Vagina (tissue), 2 donors: ENCODE data around the gene SLC17A2. TPM values are rescaled to one million over a fixed set of nuclear protein-coding genes. Genes with fewer than 3 reads are reported as not detected.
A peak's percentile ranks its signal among the peaks of the same experiment; 100 is the strongest.

Experiments
- DNase-seq, 2 donors: peaks; one replicate each; pipeline ENCODE4 v3.0.0-alpha.2; 2017; ENCODE audit errors: extremely low spot score in 2 of 2
- H3K27ac ChIP-seq: fragments of 200-600 bp; sonication (generic); one replicate; pipeline ENCODE4 v1.5.1; 2019
- H3K27me3 ChIP-seq: fragments of 200-600 bp; sonication (generic); one replicate; pipeline ENCODE4 v1.5.1; 2019
- H3K36me3 ChIP-seq, 2 donors: fragments of 200-600 bp; sonication (generic); one replicate each; pipeline ENCODE4 v1.5.1; 2017 to 2019
- H3K4me1 ChIP-seq: fragments of 200-600 bp; sonication (generic); one replicate; pipeline ENCODE4 v1.5.1; 2019
- H3K4me3 ChIP-seq, 2 donors: fragments of 200-600 bp; sonication (generic); 1 replicate in 1 of 2; 2 replicates in 1 of 2; pipeline ENCODE4 v1.5.1; 2016 to 2019
- H3K9me3 ChIP-seq: fragments of 200-600 bp; sonication (generic); one replicate; pipeline ENCODE4 v1.5.1; 2019
- POLR2A ChIP-seq, 2 donors: fragments of 450-650 bp; IDR thresholded peaks; one replicate each; pipeline ENCODE4 v1.6.1; 2017; ENCODE audit warnings: antibody characterized with exemption in 2 of 2, mild to moderate bottlenecking in 2 of 2, moderate library complexity in 2 of 2
- POLR2AphosphoS5 ChIP-seq, 2 donors: sonication (generic); formaldehyde crosslinking; IDR thresholded peaks; one replicate each; pipeline ENCODE4 v1.9.0; 2017; ENCODE audit warnings: antibody characterized with exemption in 2 of 2, mild to moderate bottlenecking in 2 of 2, low read depth in 1 of 2; ENCODE audit not compliant: insufficient read depth in 1 of 2
- intact Hi-C: fragments of 100-400 bp; cut with DNase I; formaldehyde crosslinking; loops from one replicate; pipeline ENCODE4 v1.15.1; 2023
- total RNA-seq: library from RNA; depleted of rRNA; stranded (reverse); fragments of >200 nt; gene quantifications from one replicate; pipeline ENCODE4 v1.2.3, GENCODE V29; 2016
- TF ChIP-seq, protein P1 (sequence below), 3 experiments: fragments of 450-650 bp in 2 of 3; fragments of 200-600 bp in 1 of 3; sonication (generic) in 1 of 3; IDR thresholded peaks; one replicate each; pipeline ENCODE4 v1.5.1; 2017 to 2019; ENCODE audit warnings: antibody characterized with exemption in 3 of 3, mild to moderate bottlenecking in 2 of 3, moderate library complexity in 2 of 3

Gene SLC17A2
- total RNA-seq, 1 donor from 2014 or later = not detected

DNA sequence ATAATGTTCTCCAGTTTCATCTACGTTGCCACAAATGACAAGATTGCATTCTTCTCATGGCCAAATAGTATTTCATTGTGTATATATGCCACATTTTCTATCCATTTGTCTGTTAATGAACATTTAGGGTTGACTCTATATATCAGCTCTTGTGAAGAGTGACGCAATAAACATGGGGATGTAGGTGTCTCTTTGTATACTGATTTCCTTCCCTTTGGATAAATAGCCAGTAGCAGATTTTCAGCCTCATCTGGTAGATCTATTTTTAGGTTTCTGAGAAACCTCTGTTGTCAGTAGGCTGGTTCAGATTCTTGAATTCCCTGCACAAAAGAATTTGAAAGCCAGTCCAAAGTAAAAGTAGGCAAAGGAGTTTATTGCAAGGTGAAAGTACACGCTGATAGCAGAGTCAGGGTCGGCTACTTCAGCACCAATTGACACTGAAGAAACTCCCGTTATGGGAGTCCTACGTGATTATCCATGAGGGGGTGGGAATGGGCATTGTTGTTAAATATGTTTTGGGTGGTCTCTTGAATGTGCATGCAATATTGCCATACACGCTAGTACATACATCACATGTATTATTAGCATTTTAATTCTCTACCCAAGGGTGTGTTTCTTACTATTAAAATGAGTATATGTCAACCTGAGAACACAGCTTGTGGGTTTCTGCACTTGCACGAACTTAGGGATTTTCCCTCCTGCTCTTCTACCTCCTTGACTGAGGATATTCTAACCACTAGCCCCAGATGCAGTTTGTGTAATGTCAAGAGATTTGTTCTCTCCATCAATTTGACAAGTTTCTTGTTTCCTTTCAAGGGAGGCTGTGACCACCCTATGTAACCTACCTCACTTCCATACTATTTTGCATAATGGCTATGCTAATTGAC lies 14.4 kb upstream of the SLC17A2 start:
- Histone ChIP-seq H3K27ac (no peak overlapping the region), H3K4me1 (no peaks in the 10 kb centered on the region), H3K4me3 (no peak overlapping the region), H3K36me3 (no peaks in the 10 kb centered on the region), H3K27me3 (no peaks in the 10 kb centered on the region), H3K9me3 (no peaks in the 10 kb centered on the region)
- TF ChIP-seq, protein P1, sequence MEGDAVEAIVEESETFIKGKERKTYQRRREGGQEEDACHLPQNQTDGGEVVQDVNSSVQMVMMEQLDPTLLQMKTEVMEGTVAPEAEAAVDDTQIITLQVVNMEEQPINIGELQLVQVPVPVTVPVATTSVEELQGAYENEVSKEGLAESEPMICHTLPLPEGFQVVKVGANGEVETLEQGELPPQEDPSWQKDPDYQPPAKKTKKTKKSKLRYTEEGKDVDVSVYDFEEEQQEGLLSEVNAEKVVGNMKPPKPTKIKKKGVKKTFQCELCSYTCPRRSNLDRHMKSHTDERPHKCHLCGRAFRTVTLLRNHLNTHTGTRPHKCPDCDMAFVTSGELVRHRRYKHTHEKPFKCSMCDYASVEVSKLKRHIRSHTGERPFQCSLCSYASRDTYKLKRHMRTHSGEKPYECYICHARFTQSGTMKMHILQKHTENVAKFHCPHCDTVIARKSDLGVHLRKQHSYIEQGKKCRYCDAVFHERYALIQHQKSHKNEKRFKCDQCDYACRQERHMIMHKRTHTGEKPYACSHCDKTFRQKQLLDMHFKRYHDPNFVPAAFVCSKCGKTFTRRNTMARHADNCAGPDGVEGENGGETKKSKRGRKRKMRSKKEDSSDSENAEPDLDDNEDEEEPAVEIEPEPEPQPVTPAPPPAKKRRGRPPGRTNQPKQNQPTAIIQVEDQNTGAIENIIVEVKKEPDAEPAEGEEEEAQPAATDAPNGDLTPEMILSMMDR (IDR thresholded peaks at IDR 0.05) = no peak
- TF ChIP-seq POLR2AphosphoS5 (IDR thresholded peaks at IDR 0.05; ENCODE audit: insufficient read depth in 1 of 2, low read depth in 1 of 2) = no peak
- no peak for TF ChIP-seq POLR2A (IDR thresholded peaks at IDR 0.05)
- DNase-seq = no peak
- intact Hi-C loops = no loop called here

DNA sequence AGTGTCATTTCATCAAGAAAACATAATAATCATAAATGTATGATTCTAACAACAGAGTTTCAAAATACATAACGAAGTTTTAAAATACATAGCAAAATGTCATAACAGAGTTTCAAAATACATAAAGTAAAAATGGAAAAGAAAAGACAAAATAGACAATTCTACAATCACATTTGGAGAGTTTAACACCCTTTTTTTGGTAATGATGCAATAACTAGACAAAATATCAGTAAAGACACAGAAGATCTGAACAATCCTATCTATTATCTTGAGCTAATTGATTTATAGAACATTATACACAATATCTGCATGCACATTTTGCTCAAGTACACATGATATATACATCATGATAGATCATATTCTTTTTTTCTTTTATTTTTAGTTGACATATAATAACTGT lies 13.4 kb upstream of the SLC17A2 start:
- DNase-seq = no peak
- TF ChIP-seq, protein P1 (IDR thresholded peaks at IDR 0.05) = no peak
- TF ChIP-seq POLR2A (IDR thresholded peaks at IDR 0.05) = no peak
- intact Hi-C loops = no loop called here
- no peak overlapping the region for H3K4me3 ChIP-seq
- H3K27ac ChIP-seq = no peak overlapping the region
- no peaks in the 10 kb centered on the region for H3K9me3 ChIP-seq
- no peaks in the 10 kb centered on the region for H3K36me3 ChIP-seq
- no peaks in the 10 kb centered on the region for H3K4me1 ChIP-seq
- H3K27me3 ChIP-seq = no peaks in the 10 kb centered on the region

DNA sequence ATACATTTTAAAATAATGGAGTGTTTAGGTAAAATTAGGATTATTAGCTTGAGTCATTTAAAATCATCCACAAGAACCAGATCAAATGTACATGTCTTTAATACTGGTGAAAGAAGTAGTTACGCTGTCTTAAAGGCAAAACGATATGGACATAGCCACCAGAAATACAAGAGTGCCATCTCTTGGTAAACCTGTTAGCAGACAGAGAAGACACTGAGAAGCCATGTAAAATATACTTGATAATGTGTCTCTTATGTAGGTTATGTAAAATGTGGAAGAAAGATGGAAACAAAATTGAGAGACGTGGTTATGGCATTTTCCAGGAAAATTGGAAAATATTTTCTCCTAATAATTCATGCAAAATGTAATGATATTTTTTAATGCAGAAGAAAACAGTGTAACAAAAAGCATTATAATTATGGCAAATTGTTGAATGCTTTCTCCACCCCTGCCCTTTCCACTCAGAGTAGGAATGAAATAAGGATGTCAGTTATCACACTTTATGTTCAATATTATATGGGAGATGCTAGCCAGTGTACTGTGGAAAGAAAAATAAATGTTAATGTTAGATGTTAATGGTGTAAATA lies 12.2 kb upstream of the SLC17A2 start:
- intact Hi-C loops = no loop called here
- Histone ChIP-seq H3K9me3 (no peaks in the 10 kb centered on the region), H3K27me3 (no peaks in the 10 kb centered on the region), H3K4me3 (no peak overlapping the region), H3K27ac (no peak overlapping the region), H3K36me3 (no peaks in the 10 kb centered on the region), H3K4me1 (no peaks in the 10 kb centered on the region)
- TF ChIP-seq POLR2A (IDR thresholded peaks at IDR 0.05) = no peak
- TF ChIP-seq, protein P1 (IDR thresholded peaks at IDR 0.05) = peak in 1 of 3 experiments; percentile 16
- DNase-seq = no peak

DNA sequence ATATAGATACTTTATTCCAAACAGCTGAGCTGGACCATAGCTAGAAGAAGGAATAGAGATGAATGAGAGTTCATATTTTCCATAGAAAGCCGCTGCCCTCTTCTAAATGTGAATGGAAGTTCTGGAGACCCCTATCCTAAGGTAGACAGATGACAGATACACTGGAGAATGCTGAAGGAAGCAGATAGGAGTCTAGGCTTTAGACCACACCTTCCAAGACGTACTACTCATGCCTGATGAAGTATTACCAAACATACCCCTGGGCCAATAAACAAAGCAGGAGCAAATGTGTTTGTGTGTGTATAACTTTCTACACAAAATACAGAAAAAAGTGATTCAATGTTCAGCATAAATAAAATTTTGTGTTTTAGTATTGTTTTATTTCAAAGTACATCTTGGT lies 9.1 kb upstream of the SLC17A2 start:
- no peaks in the 10 kb centered on the region for H3K27me3 ChIP-seq
- H3K9me3 ChIP-seq = no peaks in the 10 kb centered on the region
- no peak overlapping the region for H3K4me3 ChIP-seq
- H3K27ac ChIP-seq = no peak overlapping the region
- TF ChIP-seq POLR2AphosphoS5 (IDR thresholded peaks at IDR 0.05; ENCODE audit: insufficient read depth in 1 of 2, low read depth in 1 of 2) = no peak
- DNase-seq = no peak
- H3K36me3 ChIP-seq = no peaks in the 10 kb centered on the region
- intact Hi-C loops = no loop called here
- no peaks in the 10 kb centered on the region for H3K4me1 ChIP-seq

DNA sequence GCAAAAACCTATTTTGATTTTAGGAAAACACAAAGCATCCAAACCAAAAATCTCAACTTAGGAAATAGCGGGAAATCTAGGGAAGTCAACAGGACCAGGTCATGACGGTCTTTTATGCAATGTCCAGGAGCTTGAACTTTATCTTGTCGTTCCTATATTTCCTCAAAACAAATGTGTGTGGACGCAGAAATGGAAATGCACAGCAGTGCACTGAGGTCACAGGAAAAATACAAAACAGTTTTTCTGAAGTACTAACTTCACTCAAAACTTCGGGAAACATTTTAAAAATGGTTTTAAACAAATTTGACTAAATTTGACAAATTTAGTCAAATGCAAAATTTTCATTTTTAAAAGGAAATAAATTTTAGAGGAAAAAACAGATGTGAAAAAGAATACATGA lies 5.5 kb upstream of the SLC17A2 start:
- intact Hi-C loops = no loop called here
- no peaks in the 10 kb centered on the region for H3K4me1 ChIP-seq
- TF ChIP-seq POLR2A (IDR thresholded peaks at IDR 0.05) = no peak

DNA sequence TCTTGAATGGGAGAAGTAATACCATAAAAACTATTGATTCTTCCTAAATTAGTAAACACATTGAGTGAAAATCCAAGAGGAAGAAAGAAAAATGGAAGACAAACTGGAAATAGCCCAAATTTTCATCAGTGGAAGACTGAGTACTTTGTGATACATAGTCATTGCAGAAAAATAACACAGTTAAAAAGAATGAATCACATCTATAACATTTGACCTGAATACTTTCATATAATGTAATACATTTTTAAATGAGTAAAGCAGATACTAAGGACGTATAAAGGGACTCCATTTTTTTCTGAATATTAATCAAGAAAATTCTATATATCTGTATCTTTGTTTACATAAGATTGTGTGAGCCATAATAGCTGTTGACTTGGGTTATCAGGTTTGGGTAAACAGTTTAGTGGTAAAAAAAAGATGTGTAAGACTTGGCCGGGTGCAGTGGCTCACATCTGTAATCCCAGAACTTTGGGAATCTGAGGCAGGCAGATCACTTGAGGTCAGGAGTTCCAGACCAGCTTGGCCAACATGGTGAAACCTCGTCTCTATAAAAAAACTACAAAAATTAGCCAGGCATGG lies 4.3 kb upstream of the SLC17A2 start:
- no peak for DNase-seq
- H3K9me3 ChIP-seq = no peaks in the 10 kb centered on the region
- no peaks in the 10 kb centered on the region for H3K4me1 ChIP-seq
- no peak overlapping the region for H3K27ac ChIP-seq
- no peaks in the 10 kb centered on the region for H3K36me3 ChIP-seq
- no peaks in the 10 kb centered on the region for H3K27me3 ChIP-seq
- no peak overlapping the region for H3K4me3 ChIP-seq
- TF ChIP-seq POLR2AphosphoS5 (IDR thresholded peaks at IDR 0.05; ENCODE audit: insufficient read depth in 1 of 2, low read depth in 1 of 2) = no peak
- no peak for TF ChIP-seq POLR2A (IDR thresholded peaks at IDR 0.05)
- TF ChIP-seq, protein P1 (IDR thresholded peaks at IDR 0.05) = no peak
- intact Hi-C loops = no loop called here

More for the DNA sequence above, 5.5 kb upstream of the SLC17A2 start:
- Histone ChIP-seq H3K27me3 (no peaks in the 10 kb centered on the region), H3K4me3 (no peak overlapping the region), H3K36me3 (no peaks in the 10 kb centered on the region), H3K9me3 (no peaks in the 10 kb centered on the region), H3K27ac (no peak overlapping the region)
- DNase-seq = no peak
